ENCODE measurements around the gene MVD. TPM values are rescaled to one million over a fixed set of nuclear protein-coding genes. Genes with fewer than 3 reads are reported as not detected.

Gene MVD
- total and polyA plus RNA-seq, 2 of the 13 experiments (the other 11 are each of a cell fraction or from before 2014, with no cell fraction given), result 28.1 to 187 TPM

DNA sequence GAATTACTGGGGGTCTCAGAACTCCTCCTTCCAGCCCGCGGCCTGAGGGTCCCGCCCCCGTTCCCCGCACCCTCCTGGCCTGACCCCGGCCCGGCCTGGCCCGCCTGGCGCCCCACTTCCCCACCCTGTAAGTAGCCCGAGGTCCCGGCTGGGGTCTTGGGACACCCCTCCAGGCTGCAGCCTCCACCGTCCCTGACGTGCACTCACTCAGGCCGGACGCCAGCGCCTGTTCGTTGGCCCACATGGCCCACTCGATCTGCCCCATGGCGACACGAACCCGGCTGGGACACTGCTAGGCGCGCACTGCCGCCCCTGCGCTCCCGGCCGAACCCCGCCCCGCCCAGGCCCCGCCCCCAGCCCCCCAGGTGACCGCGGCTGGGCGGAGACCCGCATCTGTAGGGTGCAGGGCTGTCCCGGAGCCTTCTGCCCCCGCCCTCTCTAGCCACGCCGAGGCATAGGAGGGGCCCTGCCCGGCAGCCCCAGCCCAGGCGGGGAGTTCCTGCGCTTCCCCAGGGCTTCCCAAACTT is 12.1 kb downstream of the MVD start, which contains the start of gene CYBA (continued):
- no peak for TF ChIP-seq SMC3 (IDR thresholded peaks at IDR 0.05; ENCODE audit: low read length)
- TF ChIP-seq TCF7 (IDR thresholded peaks at IDR 0.05; ENCODE audit: low read depth), result no peak
- TF ChIP-seq, protein P1, sequence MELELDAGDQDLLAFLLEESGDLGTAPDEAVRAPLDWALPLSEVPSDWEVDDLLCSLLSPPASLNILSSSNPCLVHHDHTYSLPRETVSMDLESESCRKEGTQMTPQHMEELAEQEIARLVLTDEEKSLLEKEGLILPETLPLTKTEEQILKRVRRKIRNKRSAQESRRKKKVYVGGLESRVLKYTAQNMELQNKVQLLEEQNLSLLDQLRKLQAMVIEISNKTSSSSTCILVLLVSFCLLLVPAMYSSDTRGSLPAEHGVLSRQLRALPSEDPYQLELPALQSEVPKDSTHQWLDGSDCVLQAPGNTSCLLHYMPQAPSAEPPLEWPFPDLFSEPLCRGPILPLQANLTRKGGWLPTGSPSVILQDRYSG (CRISPR knock-in tag; IDR thresholded peaks at IDR 0.05), result peak; percentile 86; the same call in 1 of the 2 replicates
- TF ChIP-seq, protein P2, sequence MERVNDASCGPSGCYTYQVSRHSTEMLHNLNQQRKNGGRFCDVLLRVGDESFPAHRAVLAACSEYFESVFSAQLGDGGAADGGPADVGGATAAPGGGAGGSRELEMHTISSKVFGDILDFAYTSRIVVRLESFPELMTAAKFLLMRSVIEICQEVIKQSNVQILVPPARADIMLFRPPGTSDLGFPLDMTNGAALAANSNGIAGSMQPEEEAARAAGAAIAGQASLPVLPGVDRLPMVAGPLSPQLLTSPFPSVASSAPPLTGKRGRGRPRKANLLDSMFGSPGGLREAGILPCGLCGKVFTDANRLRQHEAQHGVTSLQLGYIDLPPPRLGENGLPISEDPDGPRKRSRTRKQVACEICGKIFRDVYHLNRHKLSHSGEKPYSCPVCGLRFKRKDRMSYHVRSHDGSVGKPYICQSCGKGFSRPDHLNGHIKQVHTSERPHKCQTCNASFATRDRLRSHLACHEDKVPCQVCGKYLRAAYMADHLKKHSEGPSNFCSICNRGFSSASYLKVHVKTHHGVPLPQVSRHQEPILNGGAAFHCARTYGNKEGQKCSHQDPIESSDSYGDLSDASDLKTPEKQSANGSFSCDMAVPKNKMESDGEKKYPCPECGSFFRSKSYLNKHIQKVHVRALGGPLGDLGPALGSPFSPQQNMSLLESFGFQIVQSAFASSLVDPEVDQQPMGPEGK (CRISPR knock-in tag; IDR thresholded peaks at IDR 0.05), result no peak
- TF ChIP-seq POGZ (CRISPR knock-in tag; IDR thresholded peaks at IDR 0.05), result no peak; the same call in 1 of the 2 replicates
- 0 out of 4 replicates have a peak, but pooled peaks of 1 of the 2 experiments have one; percentile 4 for TF ChIP-seq KLF16 (CRISPR knock-in tag; IDR thresholded peaks at IDR 0.05)
- TF ChIP-seq, protein P3, sequence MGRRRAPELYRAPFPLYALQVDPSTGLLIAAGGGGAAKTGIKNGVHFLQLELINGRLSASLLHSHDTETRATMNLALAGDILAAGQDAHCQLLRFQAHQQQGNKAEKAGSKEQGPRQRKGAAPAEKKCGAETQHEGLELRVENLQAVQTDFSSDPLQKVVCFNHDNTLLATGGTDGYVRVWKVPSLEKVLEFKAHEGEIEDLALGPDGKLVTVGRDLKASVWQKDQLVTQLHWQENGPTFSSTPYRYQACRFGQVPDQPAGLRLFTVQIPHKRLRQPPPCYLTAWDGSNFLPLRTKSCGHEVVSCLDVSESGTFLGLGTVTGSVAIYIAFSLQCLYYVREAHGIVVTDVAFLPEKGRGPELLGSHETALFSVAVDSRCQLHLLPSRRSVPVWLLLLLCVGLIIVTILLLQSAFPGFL (CRISPR knock-in tag; IDR thresholded peaks at IDR 0.05), result no peak
- TF ChIP-seq TOPORS (CRISPR knock-in tag; IDR thresholded peaks at IDR 0.05), result 0 out of 2 replicates have a peak, but pooled peaks have one; percentile 39
- TF ChIP-seq, protein P4, sequence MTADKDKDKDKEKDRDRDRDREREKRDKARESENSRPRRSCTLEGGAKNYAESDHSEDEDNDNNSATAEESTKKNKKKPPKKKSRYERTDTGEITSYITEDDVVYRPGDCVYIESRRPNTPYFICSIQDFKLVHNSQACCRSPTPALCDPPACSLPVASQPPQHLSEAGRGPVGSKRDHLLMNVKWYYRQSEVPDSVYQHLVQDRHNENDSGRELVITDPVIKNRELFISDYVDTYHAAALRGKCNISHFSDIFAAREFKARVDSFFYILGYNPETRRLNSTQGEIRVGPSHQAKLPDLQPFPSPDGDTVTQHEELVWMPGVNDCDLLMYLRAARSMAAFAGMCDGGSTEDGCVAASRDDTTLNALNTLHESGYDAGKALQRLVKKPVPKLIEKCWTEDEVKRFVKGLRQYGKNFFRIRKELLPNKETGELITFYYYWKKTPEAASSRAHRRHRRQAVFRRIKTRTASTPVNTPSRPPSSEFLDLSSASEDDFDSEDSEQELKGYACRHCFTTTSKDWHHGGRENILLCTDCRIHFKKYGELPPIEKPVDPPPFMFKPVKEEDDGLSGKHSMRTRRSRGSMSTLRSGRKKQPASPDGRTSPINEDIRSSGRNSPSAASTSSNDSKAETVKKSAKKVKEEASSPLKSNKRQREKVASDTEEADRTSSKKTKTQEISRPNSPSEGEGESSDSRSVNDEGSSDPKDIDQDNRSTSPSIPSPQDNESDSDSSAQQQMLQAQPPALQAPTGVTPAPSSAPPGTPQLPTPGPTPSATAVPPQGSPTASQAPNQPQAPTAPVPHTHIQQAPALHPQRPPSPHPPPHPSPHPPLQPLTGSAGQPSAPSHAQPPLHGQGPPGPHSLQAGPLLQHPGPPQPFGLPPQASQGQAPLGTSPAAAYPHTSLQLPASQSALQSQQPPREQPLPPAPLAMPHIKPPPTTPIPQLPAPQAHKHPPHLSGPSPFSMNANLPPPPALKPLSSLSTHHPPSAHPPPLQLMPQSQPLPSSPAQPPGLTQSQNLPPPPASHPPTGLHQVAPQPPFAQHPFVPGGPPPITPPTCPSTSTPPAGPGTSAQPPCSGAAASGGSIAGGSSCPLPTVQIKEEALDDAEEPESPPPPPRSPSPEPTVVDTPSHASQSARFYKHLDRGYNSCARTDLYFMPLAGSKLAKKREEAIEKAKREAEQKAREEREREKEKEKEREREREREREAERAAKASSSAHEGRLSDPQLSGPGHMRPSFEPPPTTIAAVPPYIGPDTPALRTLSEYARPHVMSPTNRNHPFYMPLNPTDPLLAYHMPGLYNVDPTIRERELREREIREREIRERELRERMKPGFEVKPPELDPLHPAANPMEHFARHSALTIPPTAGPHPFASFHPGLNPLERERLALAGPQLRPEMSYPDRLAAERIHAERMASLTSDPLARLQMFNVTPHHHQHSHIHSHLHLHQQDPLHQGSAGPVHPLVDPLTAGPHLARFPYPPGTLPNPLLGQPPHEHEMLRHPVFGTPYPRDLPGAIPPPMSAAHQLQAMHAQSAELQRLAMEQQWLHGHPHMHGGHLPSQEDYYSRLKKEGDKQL (CRISPR knock-in tag; IDR thresholded peaks at IDR 0.05; ENCODE audit: low read depth), result peak; percentile 11; the same call in 1 of the 2 replicates
- TF ChIP-seq SALL2 (CRISPR knock-in tag; IDR thresholded peaks at IDR 0.05), result peak; percentile 80; the same call in 1 of the 2 replicates

All from HepG2 (cell line).